ENCODE data around the gene DBR1.

Gene DBR1

DNA sequence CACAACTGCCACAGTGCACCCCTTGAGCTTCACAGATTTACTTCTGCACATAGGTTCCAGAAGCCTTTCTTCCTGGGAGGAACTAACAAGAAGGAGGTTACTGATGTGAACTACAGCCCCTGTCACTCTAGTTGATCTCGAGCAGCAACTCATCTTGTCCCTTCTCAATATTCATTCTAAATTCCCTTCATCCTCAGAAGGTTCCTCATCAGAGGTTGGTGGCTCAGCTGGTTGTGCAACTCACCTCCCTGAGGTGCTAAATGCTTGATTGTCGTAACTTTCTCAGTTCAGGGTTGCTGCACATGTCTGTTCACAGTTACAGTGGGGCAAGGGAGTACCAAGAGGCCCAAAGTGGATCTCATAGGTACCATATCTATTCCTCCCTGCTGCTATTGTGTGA, 36.9 kb downstream of the DBR1 start:
- no peak overlapping the region for H3K4me3 ChIP-seq (ENCODE audit: low read depth, low read length)
- TF ChIP-seq, protein P1, sequence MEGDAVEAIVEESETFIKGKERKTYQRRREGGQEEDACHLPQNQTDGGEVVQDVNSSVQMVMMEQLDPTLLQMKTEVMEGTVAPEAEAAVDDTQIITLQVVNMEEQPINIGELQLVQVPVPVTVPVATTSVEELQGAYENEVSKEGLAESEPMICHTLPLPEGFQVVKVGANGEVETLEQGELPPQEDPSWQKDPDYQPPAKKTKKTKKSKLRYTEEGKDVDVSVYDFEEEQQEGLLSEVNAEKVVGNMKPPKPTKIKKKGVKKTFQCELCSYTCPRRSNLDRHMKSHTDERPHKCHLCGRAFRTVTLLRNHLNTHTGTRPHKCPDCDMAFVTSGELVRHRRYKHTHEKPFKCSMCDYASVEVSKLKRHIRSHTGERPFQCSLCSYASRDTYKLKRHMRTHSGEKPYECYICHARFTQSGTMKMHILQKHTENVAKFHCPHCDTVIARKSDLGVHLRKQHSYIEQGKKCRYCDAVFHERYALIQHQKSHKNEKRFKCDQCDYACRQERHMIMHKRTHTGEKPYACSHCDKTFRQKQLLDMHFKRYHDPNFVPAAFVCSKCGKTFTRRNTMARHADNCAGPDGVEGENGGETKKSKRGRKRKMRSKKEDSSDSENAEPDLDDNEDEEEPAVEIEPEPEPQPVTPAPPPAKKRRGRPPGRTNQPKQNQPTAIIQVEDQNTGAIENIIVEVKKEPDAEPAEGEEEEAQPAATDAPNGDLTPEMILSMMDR (IDR thresholded peaks at IDR 0.05; ENCODE audit: low read depth, low read length) = no peak
- no peaks in the 10 kb centered on the region for H3K36me3 ChIP-seq
- no peak for DNase-seq
- no peaks in the 10 kb centered on the region for H3K9me3 ChIP-seq (ENCODE audit: severe bottlenecking)
- no peak overlapping the region for H3K27ac ChIP-seq
- H3K27me3 ChIP-seq (ENCODE audit: insufficient read depth, low read depth, severe bottlenecking) = no peaks in the 10 kb centered on the region

DNA sequence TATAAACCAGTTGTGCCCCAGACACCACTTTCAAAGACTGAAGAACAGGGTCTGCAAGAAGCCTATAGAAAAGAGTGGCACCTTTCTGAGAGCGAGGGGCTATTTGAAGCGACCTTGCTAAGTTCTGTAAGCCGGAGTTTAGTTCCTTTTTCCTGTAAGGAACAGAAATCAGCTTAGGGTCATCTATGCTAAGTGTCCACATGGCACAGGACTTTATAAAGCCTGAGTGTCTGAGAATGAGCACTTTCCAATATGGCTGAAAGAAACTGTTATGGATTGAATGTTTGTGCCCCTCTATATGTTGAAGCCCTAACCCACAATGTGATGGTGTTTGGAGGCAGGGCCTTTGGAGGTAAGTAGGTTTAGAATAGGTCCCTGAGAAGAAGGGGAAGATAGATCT, 38.5 kb downstream of the DBR1 start:
- no peaks in the 10 kb centered on the region for H3K36me3 ChIP-seq
- no peaks in the 10 kb centered on the region for H3K27me3 ChIP-seq (ENCODE audit: insufficient read depth, low read depth, severe bottlenecking)
- no peaks in the 10 kb centered on the region for H3K9me3 ChIP-seq (ENCODE audit: severe bottlenecking)
- TF ChIP-seq, protein P1 (IDR thresholded peaks at IDR 0.05; ENCODE audit: low read depth, low read length) = no peak
- no peak overlapping the region for H3K4me3 ChIP-seq (ENCODE audit: low read depth, low read length)
- H3K27ac ChIP-seq = no peak overlapping the region
- no peak for DNase-seq

DNA sequence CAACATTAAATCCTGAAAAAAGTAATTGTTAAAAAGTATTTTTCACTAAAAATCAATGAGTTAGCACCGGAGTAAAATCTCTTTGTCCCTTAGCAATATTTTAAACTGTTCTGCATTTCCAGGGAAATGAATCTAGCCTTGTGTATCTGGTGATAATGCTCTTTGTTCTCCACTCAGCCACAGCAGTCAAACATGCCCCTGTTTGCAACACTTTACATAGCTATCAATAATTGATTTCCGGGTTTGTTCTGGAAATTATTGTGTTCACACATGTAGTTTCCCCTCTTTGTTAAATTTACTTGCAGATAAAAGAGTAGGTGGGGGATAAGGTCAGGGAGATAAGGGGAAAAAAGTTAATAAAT, 38.9 kb downstream of the DBR1 start:
- H3K27ac ChIP-seq = no peak overlapping the region
- DNase-seq = no peak
- no peaks in the 10 kb centered on the region for H3K27me3 ChIP-seq (ENCODE audit: insufficient read depth, low read depth, severe bottlenecking)
- no peaks in the 10 kb centered on the region for H3K36me3 ChIP-seq
- no peaks in the 10 kb centered on the region for H3K9me3 ChIP-seq (ENCODE audit: severe bottlenecking)
- TF ChIP-seq, protein P1 (IDR thresholded peaks at IDR 0.05; ENCODE audit: low read depth, low read length) = no peak
- no peak overlapping the region for H3K4me3 ChIP-seq (ENCODE audit: low read depth, low read length)

DNA sequence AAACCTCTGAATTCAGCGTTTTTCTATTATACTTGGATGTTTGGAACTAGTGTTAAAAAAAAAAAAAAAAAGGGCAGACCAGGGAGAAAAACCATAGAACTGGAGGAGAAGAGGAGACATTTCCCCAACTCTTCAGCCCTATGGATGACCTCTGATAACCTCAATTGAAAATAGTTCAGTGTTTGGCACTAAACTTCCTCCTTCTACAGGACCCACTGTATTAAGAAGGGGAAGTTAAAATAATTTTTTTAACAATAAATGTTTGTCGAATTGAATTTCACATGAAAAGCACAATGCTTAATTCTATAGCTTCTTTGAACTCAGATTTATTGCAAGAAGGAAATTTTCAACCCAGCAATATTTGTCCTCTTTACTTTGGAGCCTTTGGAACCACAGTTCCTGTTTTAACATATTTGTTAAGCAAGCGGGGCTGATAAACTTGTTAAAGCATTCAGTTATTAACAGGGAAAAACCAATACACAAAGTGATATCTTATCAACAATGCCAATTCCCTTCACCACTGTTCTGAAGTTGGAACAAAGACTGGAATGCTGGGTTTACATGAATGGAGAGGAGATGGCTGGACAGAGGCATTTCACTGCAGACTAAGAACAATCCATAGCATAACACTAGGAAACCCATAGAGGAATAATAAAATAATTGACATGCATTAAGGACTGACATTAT, 39.4 kb downstream of the DBR1 start:
- H3K9me3 ChIP-seq (ENCODE audit: severe bottlenecking) = no peaks in the 10 kb centered on the region
- no peak overlapping the region for H3K4me3 ChIP-seq (ENCODE audit: low read depth, low read length)
- no peaks in the 10 kb centered on the region for H3K27me3 ChIP-seq (ENCODE audit: insufficient read depth, low read depth, severe bottlenecking)
- no peak overlapping the region for H3K27ac ChIP-seq
- TF ChIP-seq, protein P1 (IDR thresholded peaks at IDR 0.05; ENCODE audit: low read depth, low read length) = no peak
- DNase-seq = no peak
- H3K36me3 ChIP-seq = no peaks in the 10 kb centered on the region

DNA sequence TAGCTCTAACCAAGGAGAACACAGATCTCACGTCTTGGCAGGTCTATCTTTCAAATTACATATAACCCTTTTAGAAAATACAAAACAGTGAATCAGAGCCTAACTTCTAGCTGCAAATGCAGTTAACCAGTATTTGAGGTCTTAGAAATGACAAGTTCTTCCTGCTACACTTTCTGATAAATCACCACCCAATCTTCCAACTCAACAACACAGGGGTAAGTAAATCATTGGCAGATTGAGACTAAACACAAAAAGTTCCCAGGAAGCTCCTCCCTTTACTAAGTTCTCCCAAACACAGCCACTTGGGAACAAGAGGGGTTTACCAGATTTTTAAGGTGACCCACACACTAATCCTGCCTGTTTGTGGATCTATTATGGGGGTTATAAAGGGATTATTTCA, 42.5 kb downstream of the DBR1 start, which contains the start of gene A4GNT:
Gene A4GNT (minus strand): TSS at position 152 of the 400 bp plus-strand sequence. CDS start 1,134 bp downstream, outside the sequence.
- Histone ChIP-seq H3K4me3 (ENCODE audit: low read depth, low read length) (no peak within 1 kb of the TSS), H3K27me3 (ENCODE audit: insufficient read depth, low read depth, severe bottlenecking) (no peaks in the 10 kb centered on the region), H3K27ac (no peak within 1 kb of the TSS), H3K9me3 (ENCODE audit: severe bottlenecking) (no peaks in the 10 kb centered on the region), H3K36me3 (no peaks in the 10 kb centered on the region)
- no peak for DNase-seq
- TF ChIP-seq, protein P1 (IDR thresholded peaks at IDR 0.05; ENCODE audit: low read depth, low read length) = no peak

Data from WERI-Rb-1 (cell line).